H9 (cell line): Measurements from ENCODE around the gene NKG7. TPM values are rescaled to one million over a fixed set of nuclear protein-coding genes. Genes with fewer than 3 reads are reported as not detected.
A peak's percentile ranks its signal among the peaks of the same experiment; 100 is the strongest.

Source experiments
- DNase-seq: peaks from one replicate; pipeline ENCODE4 v3.0.0-alpha.2; 2017
- H2AFZ ChIP-seq: one replicate; pipeline ENCODE4 v1.6.1; 2013; ENCODE audit warnings: mild to moderate bottlenecking, low read length, control low read depth, moderate library complexity
- H2AK5ac ChIP-seq: 2 replicates; pipeline ENCODE4 v1.6.1; 2013; ENCODE audit warnings: low read length, control low read depth, mixed read lengths; ENCODE audit not compliant: insufficient read length
- H2BK120ac ChIP-seq: one replicate; pipeline ENCODE4 v1.6.1; 2013; ENCODE audit warnings: low read depth, mild to moderate bottlenecking, low read length, control low read depth, inconsistent platforms; ENCODE audit not compliant: poor library complexity, severe bottlenecking
- H2BK12ac ChIP-seq: 2 replicates; pipeline ENCODE4 v1.6.1; 2013; ENCODE audit warnings: low read length, control low read depth, mixed read lengths, low read depth; ENCODE audit not compliant: insufficient read length
- H2BK15ac ChIP-seq: 2 replicates; pipeline ENCODE4 v1.6.1; 2013; ENCODE audit warnings: low read depth, low read length, control low read depth
- H2BK20ac ChIP-seq: one replicate; pipeline ENCODE4 v1.6.1; 2013; ENCODE audit warnings: low read depth, mild to moderate bottlenecking, low read length, control low read depth, inconsistent platforms; ENCODE audit not compliant: poor library complexity, severe bottlenecking
- H2BK5ac ChIP-seq: 2 replicates; pipeline ENCODE4 v1.6.1; 2013; ENCODE audit warnings: low read length, control low read depth, mixed read lengths; ENCODE audit not compliant: insufficient read length
- H3K14ac ChIP-seq: 2 replicates; pipeline ENCODE4 v1.6.1; 2013; ENCODE audit warnings: low read length, control low read depth; ENCODE audit not compliant: insufficient read depth
- H3K18ac ChIP-seq: 2 replicates; pipeline ENCODE4 v1.6.1; 2013; ENCODE audit warnings: low read depth, mild to moderate bottlenecking, mixed read lengths, low read length, control low read depth; ENCODE audit not compliant: insufficient read length
- H3K23ac ChIP-seq: 2 replicates; pipeline ENCODE4 v1.6.1; 2013; ENCODE audit warnings: low read length, control low read depth, mixed read lengths, low read depth; ENCODE audit not compliant: insufficient read length
- H3K23me2 ChIP-seq: 2 replicates; pipeline ENCODE4 v1.6.1; 2013; ENCODE audit warnings: low read depth, mild to moderate bottlenecking, mixed read lengths, low read length, control low read depth; ENCODE audit not compliant: insufficient read length, poor library complexity, severe bottlenecking
- H3K27ac ChIP-seq: 2 replicates; pipeline ENCODE4 v1.5.1; 2013; ENCODE audit warnings: low read length, control low read depth, mixed read lengths, low read depth; ENCODE audit not compliant: insufficient read length
- H3K27me3 ChIP-seq: 2 replicates; pipeline ENCODE4 v1.6.1; 2013; ENCODE audit warnings: low read length, control low read depth, inconsistent platforms; ENCODE audit not compliant: insufficient read depth
- H3K4ac ChIP-seq: 2 replicates; pipeline ENCODE4 v1.6.1; 2013; ENCODE audit warnings: low read depth, mild to moderate bottlenecking, control low read depth, inconsistent platforms, low read length, moderate library complexity
- H3K4me1 ChIP-seq: 2 replicates; pipeline ENCODE4 v1.6.1; 2013; ENCODE audit warnings: low read length, control low read depth, inconsistent platforms; ENCODE audit not compliant: insufficient read depth
- H3K4me2 ChIP-seq: 2 replicates; pipeline ENCODE4 v1.6.1; 2013; ENCODE audit warnings: low read length, control low read depth, mixed read lengths; ENCODE audit not compliant: insufficient read length, insufficient read depth
- H3K56ac ChIP-seq: 2 replicates; pipeline ENCODE4 v1.6.1; 2013; ENCODE audit warnings: low read depth, mild to moderate bottlenecking, mixed read lengths, low read length, control low read depth; ENCODE audit not compliant: insufficient read length
- H3K79me1 ChIP-seq: 2 replicates; pipeline ENCODE4 v1.6.1; 2013; ENCODE audit warnings: low read depth, mild to moderate bottlenecking, moderate library complexity, low read length, control low read depth, inconsistent platforms; ENCODE audit not compliant: insufficient read depth, poor library complexity, severe bottlenecking
- H3K79me2 ChIP-seq: 2 replicates; pipeline ENCODE4 v1.6.1; 2013; ENCODE audit warnings: low read length, control low read depth, inconsistent platforms; ENCODE audit not compliant: insufficient read depth
- H3K9ac ChIP-seq: 2 replicates; pipeline ENCODE4 v1.6.1; 2013; ENCODE audit warnings: low read length, control low read depth, mixed read lengths; ENCODE audit not compliant: insufficient read length; ENCODE audit errors: extremely low read depth
- H3K9me3 ChIP-seq: one replicate; pipeline ENCODE4 v1.6.1; 2013; ENCODE audit warnings: low read depth, low read length, inconsistent platforms; ENCODE audit not compliant: control insufficient read depth
- H3T11ph ChIP-seq: one replicate; pipeline ENCODE4 v1.6.1; 2013; ENCODE audit warnings: mild to moderate bottlenecking, low read length, control low read depth, inconsistent platforms
- H4K20me1 ChIP-seq: one replicate; pipeline ENCODE4 v1.6.1; 2013; ENCODE audit not compliant: control insufficient read depth, insufficient read length, insufficient read depth
- H4K5ac ChIP-seq: 2 replicates; pipeline ENCODE4 v1.6.1; 2013; ENCODE audit warnings: low read depth, mild to moderate bottlenecking, mixed read lengths, low read length, control low read depth; ENCODE audit not compliant: insufficient read length
- H4K8ac ChIP-seq: replicated peaks from 2 replicates; pipeline ENCODE4 v1.6.1; 2013; ENCODE audit warnings: low read length, control low read depth, mixed read lengths, low read depth; ENCODE audit not compliant: insufficient read length
- H4K91ac ChIP-seq: 2 replicates; pipeline ENCODE4 v1.6.1; 2013; ENCODE audit warnings: low read depth, mild to moderate bottlenecking, moderate library complexity, mixed read lengths, low read length, control low read depth; ENCODE audit not compliant: insufficient read length
- H3K27ac Mint-ChIP-seq, 3 experiments: 2 replicates in 2 of 3; 3 replicates in 1 of 3; pipeline ENCODE4 v1.8.0; 2020 to 2021; ENCODE audit warnings: mixed read lengths in 3 of 3, mild to moderate bottlenecking in 1 of 3, moderate library complexity in 1 of 3
- H3K27me3 Mint-ChIP-seq: 2 replicates; pipeline ENCODE4 v1.8.0; 2021; ENCODE audit warnings: low read depth, mild to moderate bottlenecking, moderate library complexity, mixed read lengths
- H3K36me3 Mint-ChIP-seq, 3 experiments: 2 replicates in 2 of 3; 3 replicates in 1 of 3; pipeline ENCODE4 v1.8.0; 2020 to 2021; ENCODE audit warnings: low read depth in 3 of 3, mixed read lengths in 3 of 3; ENCODE audit not compliant: insufficient read depth in 1 of 3
- H3K4me1 Mint-ChIP-seq, 2 experiments: 2 replicates each; pipeline ENCODE4 v1.8.0; 2020; ENCODE audit warnings: mixed read lengths in 2 of 2
- H3K4me3 Mint-ChIP-seq, 2 experiments: 2 replicates in 1 of 2; 3 replicates in 1 of 2; pipeline ENCODE4 v1.8.0; 2020 to 2021; ENCODE audit warnings: mild to moderate bottlenecking in 2 of 2, mixed read lengths in 2 of 2, moderate library complexity in 1 of 2
- H3K9me3 Mint-ChIP-seq, 2 experiments: 2 replicates in 1 of 2; 3 replicates in 1 of 2; pipeline ENCODE4 v1.8.0; 2020; ENCODE audit warnings: mild to moderate bottlenecking in 2 of 2, mixed read lengths in 2 of 2, moderate library complexity in 1 of 2
- whole genome bisulfite sequencing: extraction: QIAGEN DNeasy Blood & Tissue Kit; methylation state at CpG from one replicate; pipeline ENCODE4 v1.1.7; 2013; ENCODE audit warnings: missing lambda C conversion rate, low lambda C conversion rate, mixed read lengths; ENCODE audit not compliant: insufficient read length; ENCODE audit errors: extremely low coverage; 5-methylcytosine and 5-hydroxymethylcytosine counted together
- total RNA-seq: library from RNA; stranded (reverse); gene quantifications from 2 replicates; pipeline ENCODE4 v1.2.1, GENCODE V29; 2021
- TF ChIP-seq, protein P1 (sequence below): fragments of 200-600 bp; sonication (generic); conservative IDR thresholded peaks from 3 replicates; pipeline ENCODE4 v1.8.0; 2021; ENCODE audit warnings: antibody characterized with exemption, mild to moderate bottlenecking

Gene NKG7
- total RNA-seq, 1 experiment from 2014 or later: not detected

DNA sequence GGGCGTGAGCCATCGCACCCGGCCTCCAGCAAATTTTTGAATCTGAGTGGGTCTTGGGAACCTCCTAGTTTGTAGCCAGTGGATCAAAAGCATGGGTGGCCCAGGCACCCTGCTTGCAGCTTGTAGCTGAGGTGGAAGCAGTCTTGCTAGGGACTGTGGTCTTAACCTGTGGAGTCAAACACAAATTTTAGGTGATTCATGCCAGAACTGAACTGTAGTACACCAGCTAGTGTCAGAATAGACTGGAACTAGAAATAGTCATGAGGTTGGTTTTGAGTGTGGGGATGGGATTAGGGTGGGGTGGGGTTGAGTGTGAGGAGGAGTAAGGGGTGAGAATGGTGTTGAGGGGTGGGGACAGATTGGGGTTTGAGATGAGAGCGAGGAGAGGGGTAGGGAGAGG, 9.6 kb upstream of the NKG7 start:
- H4K5ac ChIP-seq: no peak overlapping the region
- no peak overlapping the region for H3K27ac Mint-ChIP-seq
- no peaks in the 10 kb centered on the region for H3K79me1 ChIP-seq
- no peak overlapping the region for H2BK15ac ChIP-seq
- no peak overlapping the region for H3K23ac ChIP-seq
- no peak overlapping the region for H3K4ac ChIP-seq
- no peak overlapping the region for H3K18ac ChIP-seq
- no peak overlapping the region for H3K27ac ChIP-seq
- no peak overlapping the region for H4K8ac ChIP-seq
- H3K9ac ChIP-seq: no peak overlapping the region
- H3K4me2 ChIP-seq: no peak overlapping the region
- no peaks in the 10 kb centered on the region for H3K4me1 ChIP-seq
- H2AFZ ChIP-seq: no peak overlapping the region
- peaks cover 4% of the 10 kb centered on the region for H3K27me3 Mint-ChIP-seq
- H3K14ac ChIP-seq: no peak overlapping the region
- H3K4me3 Mint-ChIP-seq: no peak overlapping the region
- no peaks in the 10 kb centered on the region for H3K23me2 ChIP-seq
- no peak overlapping the region for H3K56ac ChIP-seq
- peaks cover 25 to 26% of the 10 kb centered on the region in 2 experiments for H3K9me3 Mint-ChIP-seq
- no peak overlapping the region for H2BK120ac ChIP-seq
- H3T11ph ChIP-seq: no peak overlapping the region
- H3K36me3 Mint-ChIP-seq: peaks cover 0 to 13% (median 2%) of the 10 kb centered on the region in 3 experiments; a peak in 1 of 7 replicates
- TF ChIP-seq, protein P1, sequence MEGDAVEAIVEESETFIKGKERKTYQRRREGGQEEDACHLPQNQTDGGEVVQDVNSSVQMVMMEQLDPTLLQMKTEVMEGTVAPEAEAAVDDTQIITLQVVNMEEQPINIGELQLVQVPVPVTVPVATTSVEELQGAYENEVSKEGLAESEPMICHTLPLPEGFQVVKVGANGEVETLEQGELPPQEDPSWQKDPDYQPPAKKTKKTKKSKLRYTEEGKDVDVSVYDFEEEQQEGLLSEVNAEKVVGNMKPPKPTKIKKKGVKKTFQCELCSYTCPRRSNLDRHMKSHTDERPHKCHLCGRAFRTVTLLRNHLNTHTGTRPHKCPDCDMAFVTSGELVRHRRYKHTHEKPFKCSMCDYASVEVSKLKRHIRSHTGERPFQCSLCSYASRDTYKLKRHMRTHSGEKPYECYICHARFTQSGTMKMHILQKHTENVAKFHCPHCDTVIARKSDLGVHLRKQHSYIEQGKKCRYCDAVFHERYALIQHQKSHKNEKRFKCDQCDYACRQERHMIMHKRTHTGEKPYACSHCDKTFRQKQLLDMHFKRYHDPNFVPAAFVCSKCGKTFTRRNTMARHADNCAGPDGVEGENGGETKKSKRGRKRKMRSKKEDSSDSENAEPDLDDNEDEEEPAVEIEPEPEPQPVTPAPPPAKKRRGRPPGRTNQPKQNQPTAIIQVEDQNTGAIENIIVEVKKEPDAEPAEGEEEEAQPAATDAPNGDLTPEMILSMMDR: no peak
- no peak overlapping the region for H2AK5ac ChIP-seq
- peaks cover 10% of the 10 kb centered on the region for H3K9me3 ChIP-seq
- H2BK5ac ChIP-seq: peak overlapping the region; percentile 38
- no peaks in the 10 kb centered on the region for H4K20me1 ChIP-seq
- no peak for DNase-seq
- peaks cover 3% of the 10 kb centered on the region in 2 experiments; a peak in 1 of 4 replicates for H3K4me1 Mint-ChIP-seq
- 100% methylated on average over 1 of the region's 4 CpGs for WGBS
- H3K79me2 ChIP-seq: no peaks in the 10 kb centered on the region
- no peak overlapping the region for H2BK20ac ChIP-seq
- no peak overlapping the region for H2BK12ac ChIP-seq
- H4K91ac ChIP-seq: no peak overlapping the region
- H3K27me3 ChIP-seq: no peaks in the 10 kb centered on the region
